Muscle of leg (tissue), 11 donors: Measurements from ENCODE around the gene SMAD1. TPM values are rescaled to one million over a fixed set of nuclear protein-coding genes. Genes with fewer than 3 reads are reported as not detected.

ENCODE experiments used
- DNase-seq: peaks from one replicate; pipeline ENCODE4 v3.0.0; 2013
- H3K27ac ChIP-seq: one replicate; pipeline ENCODE4 v1.5.1; 2013; ENCODE audit warnings: mild to moderate bottlenecking, low read length, control low read depth
- H3K27me3 ChIP-seq: one replicate; pipeline ENCODE4 v1.6.1; 2013; ENCODE audit warnings: low read length; ENCODE audit not compliant: control insufficient read depth, insufficient read depth
- H3K36me3 ChIP-seq: one replicate; pipeline ENCODE4 v1.6.1; 2013; ENCODE audit warnings: low read length; ENCODE audit not compliant: control insufficient read depth, insufficient read depth
- H3K4me1 ChIP-seq: one replicate; pipeline ENCODE4 v1.6.1; 2013; ENCODE audit warnings: low read length; ENCODE audit not compliant: control insufficient read depth, insufficient read depth
- H3K4me3 ChIP-seq: one replicate; pipeline ENCODE4 v1.5.1; 2013; ENCODE audit warnings: low read length, control low read depth
- H3K9me3 ChIP-seq: replicated peaks from 2 replicates; pipeline ENCODE4 v1.6.1; 2013; ENCODE audit warnings: low read depth, low read length; ENCODE audit not compliant: control insufficient read depth
- WGBS: methylation state at CpG from one replicate; pipeline ENCODE4 v1.1.5; 2013; ENCODE audit warnings: missing lambda C conversion rate; ENCODE audit not compliant: insufficient coverage; 5-methylcytosine and 5-hydroxymethylcytosine counted together
- polyA plus RNA-seq, 8 donors: library from polyadenylated mRNA; unstranded; fragments of 120-200 nt; gene quantifications; one replicate each; pipeline versions ENCODE4 v1.2.1 to v1.2.3, GENCODE V29; 2013; ENCODE audit warnings: inconsistent platforms in 1 of 8, low replicate concordance in 1 of 8; ENCODE audit not compliant: insufficient read length in 8 of 8, insufficient read depth in 1 of 8
- total RNA-seq: library from RNA; stranded (reverse); fragments of 120-200 nt; gene quantifications from one replicate; pipeline ENCODE4 v1.2.4, GENCODE V29; 2013

SMAD1 gene
- total and polyA plus RNA-seq, 9 donors: 49.2 to 74.9 (median 62.8) TPM

DNA sequence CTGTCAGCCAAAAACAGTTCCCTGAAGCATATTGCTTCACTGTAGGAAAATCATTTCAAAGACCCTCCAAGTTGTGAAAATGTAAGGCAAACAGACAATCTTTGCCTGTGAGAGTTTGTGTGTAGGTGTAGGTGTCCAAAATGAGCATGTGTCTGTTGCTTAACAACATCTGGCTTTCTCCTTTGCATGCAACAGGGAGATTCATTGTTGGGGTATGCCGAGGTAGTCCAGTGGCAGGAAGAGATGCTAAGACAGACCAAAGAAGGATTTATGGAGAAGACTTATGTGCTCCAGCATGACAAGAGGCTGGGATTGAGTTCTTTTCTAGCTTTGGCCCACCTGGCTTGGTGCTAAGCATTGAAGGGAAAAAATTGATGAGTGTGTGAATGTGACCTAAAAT lies 29.8 kb upstream of the SMAD1 start:
- 36% methylated on average over 1 of the region's 1 CpG for WGBS
- H3K27me3 ChIP-seq: no peaks in the 10 kb centered on the region
- no peak for DNase-seq

GRCh38 chr4:145452447-145453162 lies 29.0 kb upstream of the SMAD1 start:
- Histone ChIP-seq H3K4me3 (no peak overlapping the region), H3K27me3 (no peaks in the 10 kb centered on the region), H3K4me1 (no peaks in the 10 kb centered on the region), H3K9me3 (peaks cover 3% of the 10 kb centered on the region), H3K36me3 (no peaks in the 10 kb centered on the region), H3K27ac (no peak overlapping the region)
- DNase-seq: no peak
- 86% methylated on average over 1 of the region's 5 CpGs for WGBS

More for the DNA sequence above, 29.8 kb upstream of the SMAD1 start:
- Histone ChIP-seq H3K9me3 (peaks cover 2% of the 10 kb centered on the region), H3K36me3 (no peaks in the 10 kb centered on the region), H3K27ac (no peak overlapping the region), H3K4me1 (no peaks in the 10 kb centered on the region), H3K4me3 (no peak overlapping the region)

- no peaks in the 10 kb centered on the region for H3K4me1 ChIP-seq
- no peak overlapping the region for H3K27ac ChIP-seq
- H3K4me3 ChIP-seq: no peak overlapping the region
- no peaks in the 10 kb centered on the region for H3K36me3 ChIP-seq
- DNase-seq: no peak
- peaks cover 4% of the 10 kb centered on the region for H3K9me3 ChIP-seq
- no peaks in the 10 kb centered on the region for H3K27me3 ChIP-seq
Measured at GRCh38 chr4:145453163-145453520, 28.5 kb upstream of the SMAD1 start.

GRCh38 chr4:145473203-145473602 lies 8.4 kb upstream of the SMAD1 start:
- Histone ChIP-seq H3K4me1 (no peaks in the 10 kb centered on the region), H3K9me3 (peaks cover 9% of the 10 kb centered on the region), H3K4me3 (no peak overlapping the region), H3K36me3 (no peaks in the 10 kb centered on the region), H3K27ac (no peak overlapping the region), H3K27me3 (peaks cover 3% of the 10 kb centered on the region)
- 85% methylated on average over 4 of the region's 4 CpGs for WGBS
- DNase-seq: no peak

DNA sequence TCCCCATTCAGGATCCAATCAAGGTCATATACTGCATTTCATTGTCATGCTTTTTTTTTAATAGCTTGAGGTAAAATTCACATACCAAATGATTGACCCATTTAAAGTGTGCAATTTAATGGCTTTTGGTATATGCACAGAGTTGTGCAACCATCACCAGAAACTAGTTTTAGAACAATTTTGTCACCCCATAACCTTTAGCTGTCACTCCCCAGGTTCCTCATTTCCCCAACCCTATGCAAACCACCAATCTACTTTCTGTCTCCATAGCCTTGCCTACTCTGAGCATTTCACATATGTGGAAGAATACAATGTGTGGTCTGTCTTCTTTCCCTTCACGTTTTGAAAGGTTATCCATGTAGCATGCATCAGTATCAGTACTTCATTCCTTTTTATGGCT lies 1.4 kb upstream of the SMAD1 start:
- Histone ChIP-seq H3K27me3 (no peaks in the 10 kb centered on the region), H3K27ac (no peak overlapping the region), H3K9me3 (no peaks in the 10 kb centered on the region), H3K4me1 (peaks cover 2% of the 10 kb centered on the region), H3K4me3 (no peak overlapping the region), H3K36me3 (no peaks in the 10 kb centered on the region)
- no peak for DNase-seq
- no CpG with 5 or more reads among the region's 1 CpG for WGBS

GRCh38 chr4:145481942-145482208 lies 222 bp downstream of the SMAD1 start:
- peaks cover 2% of the 10 kb centered on the region for H3K4me1 ChIP-seq
- H3K36me3 ChIP-seq: no peaks in the 10 kb centered on the region
- 0% methylated on average over 29 of the region's 42 CpGs for WGBS
- DNase-seq: no peak
- no peaks in the 10 kb centered on the region for H3K27me3 ChIP-seq
- peak overlapping the region; percentile 97 for H3K27ac ChIP-seq
- peak overlapping the region; percentile 71 for H3K4me3 ChIP-seq
- H3K9me3 ChIP-seq: no peaks in the 10 kb centered on the region

DNA sequence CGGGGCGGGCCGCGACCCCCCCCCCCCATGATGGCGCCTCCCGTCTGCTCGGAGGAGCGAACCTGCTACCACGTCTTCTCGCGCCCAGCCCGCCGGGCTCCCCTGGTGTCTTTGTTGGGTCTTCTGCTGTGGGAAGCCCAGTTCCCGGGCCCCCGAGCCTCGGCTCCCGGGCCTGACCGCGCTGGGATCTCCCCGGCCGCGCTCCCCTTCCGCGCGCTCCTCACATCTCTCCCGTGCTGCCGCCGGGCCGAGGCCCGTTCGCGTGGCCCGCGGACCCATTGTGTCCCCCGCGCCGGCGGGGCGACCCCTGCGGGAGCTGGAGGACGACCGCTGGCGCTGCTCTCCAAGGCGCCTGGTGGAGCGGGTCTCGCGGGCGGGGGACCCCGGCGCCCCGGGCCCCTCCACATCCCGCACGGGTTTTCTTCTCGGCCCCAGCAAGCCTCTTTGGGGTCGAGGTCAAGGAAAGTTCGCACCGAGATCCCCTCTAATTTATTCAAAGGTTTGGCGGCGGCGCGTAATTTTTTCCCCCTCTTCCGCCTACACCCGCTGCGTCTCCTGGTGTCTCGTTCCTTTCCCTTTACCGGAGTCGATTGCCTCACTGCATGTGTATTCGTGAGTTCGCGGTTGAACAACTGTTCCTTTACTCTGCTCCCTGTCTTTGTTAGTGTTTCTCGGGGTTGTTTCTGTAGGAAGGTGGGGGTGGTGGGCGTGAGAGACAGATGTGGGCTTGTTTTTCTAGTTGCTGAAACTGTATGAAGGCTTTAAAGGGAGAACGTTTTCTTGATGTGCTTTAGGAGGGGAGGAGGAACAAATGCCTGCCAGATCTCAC lies 770 bp downstream of the SMAD1 start:
- H3K27me3 ChIP-seq: no peaks in the 10 kb centered on the region
- peaks cover 2% of the 10 kb centered on the region for H3K4me1 ChIP-seq
- WGBS: under 1% methylated on average over 63 of the region's 73 CpGs
- peak overlapping the region; percentile 97 for H3K27ac ChIP-seq
- DNase-seq: peak; percentile 92
- H3K36me3 ChIP-seq: no peaks in the 10 kb centered on the region
- no peaks in the 10 kb centered on the region for H3K9me3 ChIP-seq
- peak overlapping the region; percentile 71 for H3K4me3 ChIP-seq

- Histone ChIP-seq H3K4me1 (peaks cover 2% of the 10 kb centered on the region), H3K27ac (peak overlapping the region; percentile 97), H3K4me3 (peak overlapping the region; percentile 71), H3K9me3 (no peaks in the 10 kb centered on the region), H3K27me3 (no peaks in the 10 kb centered on the region), H3K36me3 (no peaks in the 10 kb centered on the region)
- no CpG with 5 or more reads among the region's 3 CpGs for WGBS
- peak; percentile 37 for DNase-seq
Measured at GRCh38 chr4:145483514-145483913, 1.9 kb downstream of the SMAD1 start.

DNA sequence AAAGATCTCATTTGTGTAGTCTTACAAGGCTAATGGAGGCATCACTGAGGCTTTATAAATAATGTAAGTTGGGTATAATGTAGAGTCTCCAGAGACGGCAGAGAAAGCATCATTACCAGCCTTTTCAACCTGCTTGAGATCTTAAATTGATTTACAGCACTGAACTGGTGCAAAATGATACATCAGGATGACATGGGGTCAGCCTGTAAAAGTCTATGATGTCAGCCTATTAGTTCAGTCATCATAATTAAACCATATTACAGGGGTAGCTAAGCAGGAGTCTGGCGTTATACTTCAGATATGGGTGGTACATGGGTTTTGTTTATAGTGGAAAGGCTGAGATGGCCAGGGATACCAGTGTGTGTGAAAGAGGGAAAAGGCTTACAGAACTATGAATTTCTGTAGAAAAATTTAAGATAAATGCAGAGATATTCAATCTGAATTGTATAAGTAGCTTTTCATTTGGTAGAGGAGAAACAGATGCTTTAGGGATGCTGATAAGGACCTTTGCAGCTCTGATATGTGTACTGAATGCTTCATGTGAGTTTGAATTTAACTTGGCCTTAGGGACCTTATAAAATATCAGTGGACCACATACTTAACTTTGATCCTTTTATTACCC lies 2.7 kb downstream of the SMAD1 start:
- peaks cover 2% of the 10 kb centered on the region for H3K4me1 ChIP-seq
- peak overlapping the region; percentile 71 for H3K4me3 ChIP-seq
- peak overlapping the region; percentile 97 for H3K27ac ChIP-seq
- no peaks in the 10 kb centered on the region for H3K9me3 ChIP-seq
- no peaks in the 10 kb centered on the region for H3K27me3 ChIP-seq
- peak; percentile 27 for DNase-seq
- WGBS: no CpG with 5 or more reads among the region's 2 CpGs
- H3K36me3 ChIP-seq: no peaks in the 10 kb centered on the region

- Histone ChIP-seq H3K27ac (no peak overlapping the region), H3K4me3 (no peak overlapping the region), H3K27me3 (no peaks in the 10 kb centered on the region), H3K36me3 (no peaks in the 10 kb centered on the region), H3K9me3 (no peaks in the 10 kb centered on the region), H3K4me1 (peaks cover 2% of the 10 kb centered on the region)
- no peak for DNase-seq
- WGBS: no CpG with 5 or more reads among the region's 9 CpGs
Measured at GRCh38 chr4:145485120-145485519, 3.5 kb downstream of the SMAD1 start.
